Measurements from ENCODE around the gene PDHX. TPM values are rescaled to one million over a fixed set of nuclear protein-coding genes. Genes with fewer than 3 reads are reported as not detected.
A peak's percentile ranks its signal among the peaks of the same experiment; 100 is the strongest.

PDHX gene
- 10 to 100 TPM; 13.6 to 13.7 TPM for polyA plus RNA-seq

DNA sequence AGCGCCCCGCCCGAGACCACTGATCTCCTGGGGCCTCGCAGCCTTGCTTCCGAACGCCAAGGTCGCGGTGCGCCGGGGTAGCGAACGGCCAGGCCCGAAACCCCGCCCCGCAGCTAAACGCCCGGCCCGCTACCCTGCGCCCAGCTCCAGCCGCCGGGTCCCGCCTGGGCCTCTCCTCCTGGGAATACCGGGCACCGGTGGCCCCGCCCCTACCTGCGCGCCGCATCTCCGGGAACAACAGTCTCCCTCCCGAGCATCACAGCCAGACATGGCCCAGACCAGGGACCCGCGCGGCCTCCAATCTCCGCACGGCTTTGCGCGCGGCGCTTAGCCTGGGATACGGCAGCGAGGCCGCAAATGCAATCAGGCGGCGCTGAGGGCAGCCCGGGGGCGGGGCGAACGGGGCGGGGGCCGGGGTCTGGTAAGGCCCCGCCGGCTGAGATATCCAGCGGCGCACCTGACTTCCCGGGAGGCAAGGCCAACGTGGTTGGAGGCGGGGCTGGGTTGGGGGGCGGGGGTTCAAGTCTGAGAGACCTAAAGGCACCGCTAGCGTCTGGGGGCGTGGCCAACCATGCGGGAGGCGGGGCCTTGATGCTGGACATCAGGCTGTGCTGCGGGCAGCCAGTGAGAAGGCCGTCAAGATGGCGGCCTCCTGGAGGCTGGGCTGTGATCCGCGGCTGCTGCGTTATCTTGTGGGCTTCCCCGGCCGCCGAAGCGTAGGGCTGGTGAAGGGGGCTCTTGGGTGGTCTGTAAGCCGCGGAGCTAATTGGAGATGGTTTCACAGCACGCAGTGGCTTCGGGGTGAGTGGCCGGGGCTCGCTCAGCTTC lies at the start of gene PDHX, which contains the start of gene APIP:
TSS of gene PDHX (plus strand) at position 604 of the 828 bp plus-strand sequence. CDS start at position 642, 38 bp downstream.
TSS of gene APIP (minus strand) at position 365 of the 828 bp plus-strand sequence. CDS start at position 270, 95 bp downstream.
- Histone ChIP-seq H3K27me3 (ENCODE audit: control insufficient read depth in 1 of 2, insufficient read depth in 2 of 2, low read length in 2 of 2) (no peaks in the 10 kb centered on the region), H3K9me3 (ENCODE audit: control insufficient read depth in 2 of 2, insufficient read depth in 1 of 2, low read depth in 1 of 2, low read length in 1 of 2) (no peaks in the 10 kb centered on the region), H3K27ac (ENCODE audit: low read depth in 2 of 2, low read length in 1 of 2) (peak within 1 kb of the TSS; percentile 92 to 95), H3K4me3 (ENCODE audit: low read depth in 1 of 2, low read length in 2 of 2) (peak within 1 kb of the TSS; percentile 88 to 99), H3K36me3 (ENCODE audit: control insufficient read depth in 2 of 2, insufficient read depth in 2 of 2, low read length in 1 of 2) (no peaks in the 10 kb centered on the region), H3K4me1 (ENCODE audit: control insufficient read depth in 2 of 2, insufficient read depth in 2 of 2, low read length in 1 of 2) (no peaks in the 10 kb centered on the region)
- 0 to 1% methylated on average over 79 of the region's 79 CpGs for WGBS, 2 donors

DNA sequence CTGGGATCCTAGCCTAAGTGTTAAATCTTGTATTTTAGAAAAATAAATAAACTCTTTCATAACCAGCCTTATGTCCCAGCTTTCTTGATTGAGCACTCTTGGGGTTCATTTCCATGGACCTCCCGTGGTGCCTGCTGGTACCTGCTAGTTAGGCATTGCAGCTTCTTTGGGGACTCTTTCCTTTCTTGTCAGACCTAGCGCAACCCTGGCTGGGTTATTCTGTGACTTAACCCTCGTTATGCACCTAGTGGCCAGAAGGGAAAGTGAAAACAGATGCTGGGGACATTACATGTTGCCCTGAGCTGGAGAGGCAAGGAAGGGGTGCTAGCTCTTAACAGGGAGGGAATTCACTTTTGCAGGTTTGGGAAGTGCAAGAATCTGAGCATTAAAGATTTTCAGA lies 47.0 kb upstream of the PDHX start:
- WGBS, 2 donors = 77 to 80% methylated on average over 3 of the region's 3 CpGs
- Histone ChIP-seq H3K4me1 (ENCODE audit: control insufficient read depth in 2 of 2, insufficient read depth in 2 of 2, low read length in 1 of 2) (peaks cover 0 to 7% of the 10 kb centered on the region in 2 donors), H3K4me3 (ENCODE audit: low read depth in 1 of 2, low read length in 2 of 2) (no peak overlapping the region), H3K9me3 (ENCODE audit: control insufficient read depth in 2 of 2, insufficient read depth in 1 of 2, low read depth in 1 of 2, low read length in 1 of 2) (no peaks in the 10 kb centered on the region), H3K36me3 (ENCODE audit: control insufficient read depth in 2 of 2, insufficient read depth in 2 of 2, low read length in 1 of 2) (no peaks in the 10 kb centered on the region), H3K27ac (ENCODE audit: low read depth in 2 of 2, low read length in 1 of 2) (no peak overlapping the region), H3K27me3 (ENCODE audit: control insufficient read depth in 1 of 2, insufficient read depth in 2 of 2, low read length in 2 of 2) (no peaks in the 10 kb centered on the region)

DNA sequence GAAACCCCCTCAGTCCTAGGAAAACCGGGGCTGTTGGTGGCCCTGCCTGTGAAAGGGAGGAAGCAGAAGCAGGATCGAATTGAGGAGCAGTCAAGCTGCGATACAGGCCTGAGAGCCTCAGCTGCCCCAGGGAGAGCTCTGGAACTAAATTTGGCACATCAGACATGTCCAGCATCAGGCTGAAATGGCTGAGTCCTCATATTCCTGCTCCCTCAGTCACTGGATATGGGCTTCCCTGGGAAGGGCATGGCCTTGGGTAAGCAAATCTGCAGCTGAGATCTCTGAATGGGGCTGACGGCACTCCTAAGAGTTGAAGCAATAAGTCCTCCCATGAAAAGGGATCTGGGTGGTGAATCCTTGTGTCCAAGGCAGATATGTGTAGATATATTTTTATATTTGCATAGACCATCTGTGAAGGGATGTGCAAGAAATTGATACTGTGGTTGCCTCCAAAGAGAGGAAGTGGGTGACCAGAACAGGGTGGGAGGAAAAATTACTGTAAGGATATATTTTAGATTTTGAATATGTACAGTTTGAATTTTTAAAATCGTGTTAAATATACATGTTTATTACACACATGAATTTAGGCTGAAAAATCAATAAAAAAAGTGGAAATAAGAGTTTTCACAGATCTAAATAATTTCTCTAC lies 45.7 kb upstream of the PDHX start:
- peaks cover 0 to 8% of the 10 kb centered on the region in 2 donors for H3K4me1 ChIP-seq (ENCODE audit: control insufficient read depth in 2 of 2, insufficient read depth in 2 of 2, low read length in 1 of 2)
- H3K9me3 ChIP-seq (ENCODE audit: control insufficient read depth in 2 of 2, insufficient read depth in 1 of 2, low read depth in 1 of 2, low read length in 1 of 2) = no peaks in the 10 kb centered on the region
- H3K36me3 ChIP-seq (ENCODE audit: control insufficient read depth in 2 of 2, insufficient read depth in 2 of 2, low read length in 1 of 2) = no peaks in the 10 kb centered on the region
- no peaks in the 10 kb centered on the region for H3K27me3 ChIP-seq (ENCODE audit: control insufficient read depth in 1 of 2, insufficient read depth in 2 of 2, low read length in 2 of 2)
- H3K4me3 ChIP-seq (ENCODE audit: low read depth in 1 of 2, low read length in 2 of 2) = no peak overlapping the region
- 90% methylated on average over 5 of the region's 5 CpGs for WGBS, 2 donors
- H3K27ac ChIP-seq (ENCODE audit: low read depth in 2 of 2, low read length in 1 of 2) = peak overlapping the region in 1 of 2 donors; percentile 16

DNA sequence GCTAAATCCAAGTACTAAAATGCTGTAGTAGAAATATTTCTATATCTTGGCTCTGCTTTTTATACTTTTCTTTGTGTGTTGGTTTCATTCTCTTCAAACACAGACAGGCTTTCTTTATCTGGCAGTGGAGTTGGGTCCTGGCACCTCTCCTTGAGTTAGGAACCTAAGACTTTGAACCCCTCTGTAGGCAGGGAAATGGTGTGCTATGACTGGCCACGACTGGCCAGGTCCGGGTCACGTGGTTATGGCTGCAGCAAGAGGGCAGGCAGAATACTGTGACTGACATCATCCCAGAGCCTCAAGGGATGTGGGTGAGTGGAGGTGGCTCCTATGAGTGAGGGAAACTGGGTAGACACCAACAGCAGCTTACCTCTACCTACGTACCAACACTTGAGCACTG lies 42.2 kb upstream of the PDHX start:
- H3K27me3 ChIP-seq (ENCODE audit: control insufficient read depth in 1 of 2, insufficient read depth in 2 of 2, low read length in 2 of 2) = no peaks in the 10 kb centered on the region
- H3K4me3 ChIP-seq (ENCODE audit: low read depth in 1 of 2, low read length in 2 of 2) = no peak overlapping the region
- no peaks in the 10 kb centered on the region for H3K9me3 ChIP-seq (ENCODE audit: control insufficient read depth in 2 of 2, insufficient read depth in 1 of 2, low read depth in 1 of 2, low read length in 1 of 2)
- peak overlapping the region in 1 of 2 donors; percentile 54 for H3K27ac ChIP-seq (ENCODE audit: low read depth in 2 of 2, low read length in 1 of 2)
- peaks cover 0 to 8% of the 10 kb centered on the region in 2 donors for H3K4me1 ChIP-seq (ENCODE audit: control insufficient read depth in 2 of 2, insufficient read depth in 2 of 2, low read length in 1 of 2)
- 84 to 91% methylated on average over 4 of the region's 4 CpGs for WGBS, 2 donors
- no peaks in the 10 kb centered on the region for H3K36me3 ChIP-seq (ENCODE audit: control insufficient read depth in 2 of 2, insufficient read depth in 2 of 2, low read length in 1 of 2)

DNA sequence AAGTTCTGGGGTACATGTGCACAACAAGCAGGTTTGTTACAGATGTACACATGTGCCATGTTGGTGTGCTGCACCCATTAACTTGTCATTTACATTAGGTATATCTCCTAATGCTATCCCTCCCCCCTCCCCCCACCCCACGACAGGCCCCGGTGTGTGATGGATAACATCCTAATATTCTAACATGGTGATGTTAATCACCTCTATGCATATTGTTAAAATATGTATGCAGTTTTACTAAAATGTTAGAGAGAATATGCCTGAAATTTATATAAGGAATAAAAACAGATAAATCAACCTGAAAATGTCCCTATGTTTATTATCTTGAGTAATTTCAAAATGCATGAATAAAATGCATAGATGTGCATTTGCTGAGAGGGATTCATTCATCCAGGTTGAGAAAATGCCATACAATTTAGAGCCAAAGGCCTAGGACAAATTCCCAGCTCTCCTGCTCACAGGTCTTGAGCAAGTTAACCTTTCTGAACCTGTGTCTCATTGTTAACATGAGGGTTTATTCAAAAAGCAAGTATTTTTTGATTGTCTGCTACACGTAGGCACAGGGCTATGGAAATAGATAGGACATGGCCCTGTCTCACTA lies 38.9 kb upstream of the PDHX start:
- H3K4me1 ChIP-seq (ENCODE audit: control insufficient read depth in 2 of 2, insufficient read depth in 2 of 2, low read length in 1 of 2) = peaks cover 0 to 4% of the 10 kb centered on the region in 2 donors
- no peak overlapping the region for H3K27ac ChIP-seq (ENCODE audit: low read depth in 2 of 2, low read length in 1 of 2)
- H3K4me3 ChIP-seq (ENCODE audit: low read depth in 1 of 2, low read length in 2 of 2) = no peak overlapping the region
- 89 to 92% methylated on average over 3 of the region's 3 CpGs for WGBS, 2 donors
- no peaks in the 10 kb centered on the region for H3K27me3 ChIP-seq (ENCODE audit: control insufficient read depth in 1 of 2, insufficient read depth in 2 of 2, low read length in 2 of 2)
- no peaks in the 10 kb centered on the region for H3K36me3 ChIP-seq (ENCODE audit: control insufficient read depth in 2 of 2, insufficient read depth in 2 of 2, low read length in 1 of 2)
- H3K9me3 ChIP-seq (ENCODE audit: control insufficient read depth in 2 of 2, insufficient read depth in 1 of 2, low read depth in 1 of 2, low read length in 1 of 2) = no peaks in the 10 kb centered on the region

DNA sequence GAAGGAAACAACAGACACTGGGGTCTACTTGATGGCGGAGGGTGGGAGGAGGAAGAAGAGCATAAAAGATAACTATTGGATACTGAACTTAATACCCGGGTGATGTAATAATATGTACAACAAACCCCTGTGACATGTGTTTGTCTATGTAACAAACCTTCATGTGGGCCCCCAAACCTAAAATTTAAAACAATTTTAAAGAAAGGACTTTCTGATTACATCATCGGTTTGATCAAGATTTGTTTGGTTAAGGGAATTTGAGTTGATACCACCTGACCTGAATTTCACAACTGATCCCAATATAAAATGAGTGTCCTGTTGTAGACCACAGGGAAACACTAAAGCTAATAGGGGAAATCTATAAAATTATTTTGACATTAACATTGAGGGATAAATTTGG lies 34.5 kb upstream of the PDHX start:
- WGBS, 2 donors = 98 to 100% methylated on average over 3 of the region's 3 CpGs
- H3K27me3 ChIP-seq (ENCODE audit: control insufficient read depth in 1 of 2, insufficient read depth in 2 of 2, low read length in 2 of 2) = no peaks in the 10 kb centered on the region
- H3K9me3 ChIP-seq (ENCODE audit: control insufficient read depth in 2 of 2, insufficient read depth in 1 of 2, low read depth in 1 of 2, low read length in 1 of 2) = no peaks in the 10 kb centered on the region

DNA sequence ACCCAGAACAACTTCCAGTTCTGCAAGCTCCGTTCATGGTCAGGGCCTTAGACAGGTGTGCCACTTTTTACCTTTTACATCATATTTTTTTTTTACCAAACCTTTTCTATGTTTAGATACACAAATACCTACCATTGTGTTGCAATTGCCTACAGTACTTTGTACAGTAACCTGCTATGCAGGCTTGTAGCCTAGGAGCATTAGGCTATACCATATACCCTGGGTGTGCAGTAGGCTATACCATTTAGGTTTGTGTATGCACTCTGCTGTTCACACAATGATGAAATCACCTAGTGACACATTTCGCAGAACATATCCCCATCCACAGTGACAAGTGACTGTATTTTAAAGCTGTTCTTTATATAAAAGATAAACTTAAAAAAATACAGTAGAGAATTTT lies 29.8 kb upstream of the PDHX start:
- Histone ChIP-seq H3K27ac (ENCODE audit: low read depth in 2 of 2, low read length in 1 of 2) (no peak overlapping the region), H3K4me3 (ENCODE audit: low read depth in 1 of 2, low read length in 2 of 2) (no peak overlapping the region), H3K9me3 (ENCODE audit: control insufficient read depth in 2 of 2, insufficient read depth in 1 of 2, low read depth in 1 of 2, low read length in 1 of 2) (no peaks in the 10 kb centered on the region), H3K27me3 (ENCODE audit: control insufficient read depth in 1 of 2, insufficient read depth in 2 of 2, low read length in 2 of 2) (no peaks in the 10 kb centered on the region), H3K36me3 (ENCODE audit: control insufficient read depth in 2 of 2, insufficient read depth in 2 of 2, low read length in 1 of 2) (no peaks in the 10 kb centered on the region), H3K4me1 (ENCODE audit: control insufficient read depth in 2 of 2, insufficient read depth in 2 of 2, low read length in 1 of 2) (no peaks in the 10 kb centered on the region)
- WGBS, 2 donors = 74 to 75% methylated on average over 2 of the region's 2 CpGs

More for the DNA sequence above, 34.5 kb upstream of the PDHX start:
- Histone ChIP-seq H3K4me1 (ENCODE audit: control insufficient read depth in 2 of 2, insufficient read depth in 2 of 2, low read length in 1 of 2) (no peaks in the 10 kb centered on the region), H3K36me3 (ENCODE audit: control insufficient read depth in 2 of 2, insufficient read depth in 2 of 2, low read length in 1 of 2) (no peaks in the 10 kb centered on the region), H3K4me3 (ENCODE audit: low read depth in 1 of 2, low read length in 2 of 2) (no peak overlapping the region), H3K27ac (ENCODE audit: low read depth in 2 of 2, low read length in 1 of 2) (no peak overlapping the region)

DNA sequence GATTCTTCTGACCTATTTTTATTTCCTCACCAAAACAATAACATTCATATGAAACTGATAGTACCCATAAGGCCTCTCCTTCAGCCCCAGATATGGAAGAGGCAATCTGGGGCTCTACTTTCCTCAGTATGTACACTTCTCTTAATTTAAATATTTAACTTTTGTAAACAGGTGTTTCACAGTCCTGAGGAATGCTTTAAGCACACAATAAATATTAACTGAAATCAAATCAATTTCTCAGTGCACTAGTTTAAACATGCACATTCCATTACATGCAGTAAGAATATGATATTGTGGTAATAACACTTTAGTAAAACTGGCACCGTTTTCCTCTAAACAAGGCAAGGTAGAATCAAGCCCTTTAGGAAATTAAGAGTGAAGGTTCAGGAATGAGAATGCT lies 29.2 kb upstream of the PDHX start:
- Histone ChIP-seq H3K27me3 (ENCODE audit: control insufficient read depth in 1 of 2, insufficient read depth in 2 of 2, low read length in 2 of 2) (no peaks in the 10 kb centered on the region), H3K4me3 (ENCODE audit: low read depth in 1 of 2, low read length in 2 of 2) (no peak overlapping the region), H3K27ac (ENCODE audit: low read depth in 2 of 2, low read length in 1 of 2) (peak overlapping the region; percentile 61 to 63), H3K36me3 (ENCODE audit: control insufficient read depth in 2 of 2, insufficient read depth in 2 of 2, low read length in 1 of 2) (no peaks in the 10 kb centered on the region), H3K4me1 (ENCODE audit: control insufficient read depth in 2 of 2, insufficient read depth in 2 of 2, low read length in 1 of 2) (no peaks in the 10 kb centered on the region), H3K9me3 (ENCODE audit: control insufficient read depth in 2 of 2, insufficient read depth in 1 of 2, low read depth in 1 of 2, low read length in 1 of 2) (no peaks in the 10 kb centered on the region)
- WGBS, 2 donors = 47 to 62% methylated on average over 1 of the region's 1 CpG

DNA sequence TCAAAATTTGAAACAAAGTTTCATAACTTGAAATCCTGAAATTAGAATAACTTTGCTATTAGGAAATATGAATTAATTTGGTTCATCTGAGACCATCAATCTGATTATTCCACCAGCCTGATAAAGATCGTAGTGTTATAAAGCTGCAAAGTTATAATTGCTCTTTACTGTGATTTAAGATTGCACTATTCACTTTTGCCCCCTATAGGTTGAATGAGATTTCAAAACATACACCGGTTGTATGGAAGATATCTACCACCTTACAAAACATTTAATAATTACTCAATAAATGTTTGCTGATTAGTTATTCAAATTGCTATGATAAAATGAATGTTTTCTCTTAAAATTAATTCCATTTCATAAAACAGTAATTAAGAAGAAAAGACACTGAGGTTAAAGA lies 26.3 kb upstream of the PDHX start:
- no peak overlapping the region for H3K27ac ChIP-seq (ENCODE audit: low read depth in 2 of 2, low read length in 1 of 2)
- no peaks in the 10 kb centered on the region for H3K36me3 ChIP-seq (ENCODE audit: control insufficient read depth in 2 of 2, insufficient read depth in 2 of 2, low read length in 1 of 2)
- H3K27me3 ChIP-seq (ENCODE audit: control insufficient read depth in 1 of 2, insufficient read depth in 2 of 2, low read length in 2 of 2) = no peaks in the 10 kb centered on the region
- no peak overlapping the region for H3K4me3 ChIP-seq (ENCODE audit: low read depth in 1 of 2, low read length in 2 of 2)
- no peaks in the 10 kb centered on the region for H3K9me3 ChIP-seq (ENCODE audit: control insufficient read depth in 2 of 2, insufficient read depth in 1 of 2, low read depth in 1 of 2, low read length in 1 of 2)
- no peaks in the 10 kb centered on the region for H3K4me1 ChIP-seq (ENCODE audit: control insufficient read depth in 2 of 2, insufficient read depth in 2 of 2, low read length in 1 of 2)
- WGBS, 2 donors = 32 to 41% methylated on average over 2 of the region's 2 CpGs
